K562 (cell line): Measurements from ENCODE around the gene ANTKMT. TPM values are rescaled to one million over a fixed set of nuclear protein-coding genes. Genes with fewer than 3 reads are reported as not detected.

Experiments
- ATF4 ChIP-seq: fragments of 450-650 bp; formaldehyde crosslinking; IDR thresholded peaks from 2 replicates; pipeline ENCODE4 v1.4.0; 2022; ENCODE audit warnings: mild to moderate bottlenecking, moderate library complexity
- CBX3 ChIP-seq, 2 experiments: IDR thresholded peaks; 1 replicate in 1 of 2; 2 replicates in 1 of 2; pipeline ENCODE4 v1.6.1; 2012; ENCODE audit warnings: inconsistent platforms in 2 of 2, low read length in 2 of 2, borderline replicate concordance in 1 of 2, control low read depth in 1 of 2
- CCAR2 ChIP-seq: fragments of 200-400 bp; formaldehyde crosslinking; IDR thresholded peaks from 2 replicates; pipeline ENCODE4 v1.6.1; 2017; ENCODE audit warnings: mild to moderate bottlenecking, low read depth, low read length
- FOXA1 ChIP-seq: fragments of 450-650 bp; IDR thresholded peaks from 2 replicates; pipeline ENCODE4 v1.6.1; 2016; ENCODE audit warnings: mild to moderate bottlenecking, borderline replicate concordance
- GABPB2 ChIP-seq: fragments of 250-450 bp; sonication (Bioruptor Pico); conservative IDR thresholded peaks from 2 replicates; pipeline ENCODE4 v1.5.1; 2021; ENCODE audit warnings: mild to moderate bottlenecking
- HDAC3 ChIP-seq: fragments of 450-650 bp; IDR thresholded peaks from 2 replicates; pipeline ENCODE4 v1.6.1; 2018; ENCODE audit warnings: borderline replicate concordance, mild to moderate bottlenecking, moderate library complexity; ENCODE audit not compliant: partially characterized antibody
- HNRNPH1 ChIP-seq: fragments of 200-400 bp; formaldehyde crosslinking; optimal IDR thresholded peaks from 2 replicates; pipeline ENCODE3; 2017; ENCODE audit warnings: low read depth, mild to moderate bottlenecking, low read length, moderate library complexity
- MCM5 ChIP-seq: fragments of 450-650 bp; IDR thresholded peaks from 2 replicates; pipeline ENCODE4 v1.6.1; 2016; ENCODE audit warnings: low read depth
- NR2C2 ChIP-seq, 2 experiments: fragments of 200-800 bp in 1 of 2; sonication (Bioruptor generic) in 1 of 2; sonication (generic) in 1 of 2; formaldehyde crosslinking in 1 of 2; IDR thresholded peaks; 2 replicates each; pipeline versions ENCODE4 v1.6.1 to v1.8.0; 2016 to 2022; ENCODE audit warnings: mild to moderate bottlenecking in 1 of 2, missing compliant biosample characterization in 1 of 2, missing genetic modification characterization in 1 of 2, missing genetic modification reagents in 1 of 2
- PTRF ChIP-seq: fragments of 450-650 bp; IDR thresholded peaks from 2 replicates; pipeline ENCODE4 v1.6.1; 2016; ENCODE audit warnings: mild to moderate bottlenecking, missing genetic modification characterization, missing compliant biosample characterization
- RBM34 ChIP-seq: fragments of 200-400 bp; formaldehyde crosslinking; IDR thresholded peaks from 2 replicates; pipeline ENCODE4 v1.6.1; 2018; ENCODE audit warnings: low read length, borderline replicate concordance; ENCODE audit not compliant: insufficient read depth
- SMAD1 ChIP-seq: fragments of 150-350 bp; IDR thresholded peaks from 2 replicates; pipeline ENCODE4 v1.6.1; 2014; ENCODE audit warnings: low read length, low read depth; ENCODE audit not compliant: partially characterized antibody
- SMAD4 ChIP-seq: fragments of 250-450 bp; sonication (Bioruptor Pico); conservative IDR thresholded peaks from 2 replicates; pipeline ENCODE4 v1.8.0; 2021; ENCODE audit warnings: inconsistent platforms, mild to moderate bottlenecking, moderate library complexity
- SMARCA4 ChIP-seq: fragments of 450-650 bp; IDR thresholded peaks from 2 replicates; pipeline ENCODE4 v1.6.1; 2016
- SNRNP70 ChIP-seq: fragments of 200-400 bp; formaldehyde crosslinking; optimal IDR thresholded peaks from 2 replicates; pipeline ENCODE3; 2017; ENCODE audit warnings: low read depth, low read length
- SRF ChIP-seq, 2 experiments: fragments of 250-450, 450-650 bp in 1 of 2; sonication (Bioruptor Pico) in 1 of 2; sonication (generic) in 1 of 2; formaldehyde crosslinking; IDR thresholded peaks; 2 replicates each; pipeline versions ENCODE4 v1.5.0 to v1.5.1; 2020 to 2022; ENCODE audit warnings: mild to moderate bottlenecking in 1 of 2, missing genetic modification reagents in 1 of 2
- XRCC3 ChIP-seq: fragments of 450-650 bp; IDR thresholded peaks from 2 replicates; pipeline ENCODE4 v1.6.1; 2017; ENCODE audit warnings: mild to moderate bottlenecking, moderate library complexity
- ZC3H11A ChIP-seq: IDR thresholded peaks from 2 replicates; pipeline ENCODE4 v1.6.1; 2012; ENCODE audit warnings: low read depth, low read length, improper control_type of control experiment
- ZNF239 ChIP-seq: fragments of 250-450 bp; sonication (Bioruptor Pico); IDR thresholded peaks from 2 replicates; pipeline ENCODE4 v1.4.0; 2020; ENCODE audit warnings: mild to moderate bottlenecking
- polyA plus RNA-seq, 8 experiments: library from polyadenylated mRNA; depleted of rRNA in 4 of 8; stranded (reverse) in 5 of 8; unstranded in 3 of 8; fragments of >200 nt; fragmentation: Nextera tagmentation in 2 of 8; fragmentation: Illumina TruSeq in 1 of 8; extraction: Ambion mirVana in 2 of 8; extraction: Trizol in 1 of 8; gene quantifications; 2 replicates each; pipeline versions ENCODE4 v1.2.1 to v1.2.3, GENCODE V29; 2011 to 2014; ENCODE audit warnings: inconsistent platforms in 1 of 8, missing spikeins in 1 of 8
- total RNA-seq, 7 experiments: library from RNA; depleted of rRNA in 6 of 7; stranded (reverse); fragments of >200 nt in 6 of 7; fragmentation: Illumina TruSeq in 2 of 7; extraction: Trizol in 2 of 7; gene quantifications; 2 replicates each; pipeline versions ENCODE4 v1.2.1 to v1.2.3, GENCODE V29; 2011 to 2021; ENCODE audit warnings: low replicate concordance in 1 of 7
- TF ChIP-seq, protein P1 (sequence below): fragments of 250-450 bp; sonication (Bioruptor Pico); IDR thresholded peaks from 2 replicates; pipeline ENCODE4 v1.8.0; 2021; ENCODE audit warnings: mild to moderate bottlenecking, moderate library complexity
- TF ChIP-seq, protein P2 (sequence below): fragments of 450-650 bp; IDR thresholded peaks from 2 replicates; pipeline ENCODE4 v1.6.1; 2018; ENCODE audit not compliant: partially characterized antibody

Gene ANTKMT
- total and polyA plus RNA-seq, 9 of the 15 experiments (the other 6 are each of a cell fraction or from before 2014, with no cell fraction given), result 0.58 to 217 (median 19.1) TPM

GRCh38 chr16:740764-741505 lies 20.0 kb downstream of the ANTKMT start, which contains the start of gene CIAO3 (continued):
- TF ChIP-seq SNRNP70 (no peak), ZNF239 (peak; percentile 27; the same call in 1 of the 2 replicates), HNRNPH1 (no peak), PTRF (tag) (no peak), HDAC3 (no peak), FOXA1 (no peak), SMARCA4 (no peak), SMAD4 (CRISPR knock-in tag) (no peak), ZC3H11A (no peak), RBM34 (no peak), SRF (CRISPR knock-in tag; IDR thresholded peaks at IDR 0.05) (0 out of 4 replicates have a peak, but pooled peaks of 1 of the 2 experiments have one; percentile 14), CBX3 (IDR thresholded peaks at IDR 0.05; ENCODE audit: borderline replicate concordance in 1 of 2, low read length in 2 of 2) (0 out of 3 replicates have a peak, but pooled peaks of 1 of the 2 experiments have one; percentile 15), SMAD1 (no peak), GABPB2 (CRISPR knock-in tag) (no peak), ATF4 (CRISPR knock-in tag) (no peak), CCAR2 (no peak), NR2C2 (CRISPR knock-in tag; IDR thresholded peaks at IDR 0.05) (peak; percentile 54; the same call in 1 of the 2 replicates), NR2C2 (tag; IDR thresholded peaks at IDR 0.05) (peak; percentile 86), MCM5 (no peak), XRCC3 (no peak)
- TF ChIP-seq, protein P1, sequence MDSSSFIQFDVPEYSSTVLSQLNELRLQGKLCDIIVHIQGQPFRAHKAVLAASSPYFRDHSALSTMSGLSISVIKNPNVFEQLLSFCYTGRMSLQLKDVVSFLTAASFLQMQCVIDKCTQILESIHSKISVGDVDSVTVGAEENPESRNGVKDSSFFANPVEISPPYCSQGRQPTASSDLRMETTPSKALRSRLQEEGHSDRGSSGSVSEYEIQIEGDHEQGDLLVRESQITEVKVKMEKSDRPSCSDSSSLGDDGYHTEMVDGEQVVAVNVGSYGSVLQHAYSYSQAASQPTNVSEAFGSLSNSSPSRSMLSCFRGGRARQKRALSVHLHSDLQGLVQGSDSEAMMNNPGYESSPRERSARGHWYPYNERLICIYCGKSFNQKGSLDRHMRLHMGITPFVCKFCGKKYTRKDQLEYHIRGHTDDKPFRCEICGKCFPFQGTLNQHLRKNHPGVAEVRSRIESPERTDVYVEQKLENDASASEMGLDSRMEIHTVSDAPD (CRISPR knock-in tag), result no peak
- TF ChIP-seq, protein P2, sequence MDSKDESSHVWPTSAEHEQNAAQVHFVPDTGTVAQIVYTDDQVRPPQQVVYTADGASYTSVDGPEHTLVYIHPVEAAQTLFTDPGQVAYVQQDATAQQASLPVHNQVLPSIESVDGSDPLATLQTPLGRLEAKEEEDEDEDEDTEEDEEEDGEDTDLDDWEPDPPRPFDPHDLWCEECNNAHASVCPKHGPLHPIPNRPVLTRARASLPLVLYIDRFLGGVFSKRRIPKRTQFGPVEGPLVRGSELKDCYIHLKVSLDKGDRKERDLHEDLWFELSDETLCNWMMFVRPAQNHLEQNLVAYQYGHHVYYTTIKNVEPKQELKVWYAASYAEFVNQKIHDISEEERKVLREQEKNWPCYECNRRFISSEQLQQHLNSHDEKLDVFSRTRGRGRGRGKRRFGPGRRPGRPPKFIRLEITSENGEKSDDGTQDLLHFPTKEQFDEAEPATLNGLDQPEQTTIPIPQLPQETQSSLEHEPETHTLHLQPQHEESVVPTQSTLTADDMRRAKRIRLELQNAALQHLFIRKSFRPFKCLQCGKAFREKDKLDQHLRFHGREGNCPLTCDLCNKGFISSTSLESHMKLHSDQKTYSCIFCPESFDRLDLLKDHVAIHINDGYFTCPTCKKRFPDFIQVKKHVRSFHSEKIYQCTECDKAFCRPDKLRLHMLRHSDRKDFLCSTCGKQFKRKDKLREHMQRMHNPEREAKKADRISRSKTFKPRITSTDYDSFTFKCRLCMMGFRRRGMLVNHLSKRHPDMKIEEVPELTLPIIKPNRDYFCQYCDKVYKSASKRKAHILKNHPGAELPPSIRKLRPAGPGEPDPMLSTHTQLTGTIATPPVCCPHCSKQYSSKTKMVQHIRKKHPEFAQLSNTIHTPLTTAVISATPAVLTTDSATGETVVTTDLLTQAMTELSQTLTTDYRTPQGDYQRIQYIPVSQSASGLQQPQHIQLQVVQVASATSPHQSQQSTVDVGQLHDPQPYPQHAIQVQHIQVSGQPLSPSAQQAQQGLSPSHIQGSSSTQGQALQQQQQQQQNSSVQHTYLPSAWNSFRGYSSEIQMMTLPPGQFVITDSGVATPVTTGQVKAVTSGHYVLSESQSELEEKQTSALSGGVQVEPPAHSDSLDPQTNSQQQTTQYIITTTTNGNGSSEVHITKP, result no peak
